GM18526 (cell line): ENCODE measurements around the gene MAGOH.

Experiments used
- POLR2A ChIP-seq: IDR thresholded peaks from 3 replicates; pipeline ENCODE4 v1.6.1; 2011; ENCODE audit not compliant: insufficient read length; ENCODE audit errors: extremely low read depth

The MAGOH gene

GRCh38 chr1:53274541-53275185 is 36.3 kb upstream of the MAGOH start:
- TF ChIP-seq POLR2A, result no peak

- TF ChIP-seq POLR2A, result no peak
These were observed 35.7 kb upstream of the MAGOH start for GRCh38 chr1:53274026-53274425.

- TF ChIP-seq POLR2A, result no peak
These were observed 35.2 kb upstream of the MAGOH start for GRCh38 chr1:53273526-53273925.

- no peak for TF ChIP-seq POLR2A
These were observed 34.0 kb upstream of the MAGOH start for GRCh38 chr1:53272349-53272748.

DNA sequence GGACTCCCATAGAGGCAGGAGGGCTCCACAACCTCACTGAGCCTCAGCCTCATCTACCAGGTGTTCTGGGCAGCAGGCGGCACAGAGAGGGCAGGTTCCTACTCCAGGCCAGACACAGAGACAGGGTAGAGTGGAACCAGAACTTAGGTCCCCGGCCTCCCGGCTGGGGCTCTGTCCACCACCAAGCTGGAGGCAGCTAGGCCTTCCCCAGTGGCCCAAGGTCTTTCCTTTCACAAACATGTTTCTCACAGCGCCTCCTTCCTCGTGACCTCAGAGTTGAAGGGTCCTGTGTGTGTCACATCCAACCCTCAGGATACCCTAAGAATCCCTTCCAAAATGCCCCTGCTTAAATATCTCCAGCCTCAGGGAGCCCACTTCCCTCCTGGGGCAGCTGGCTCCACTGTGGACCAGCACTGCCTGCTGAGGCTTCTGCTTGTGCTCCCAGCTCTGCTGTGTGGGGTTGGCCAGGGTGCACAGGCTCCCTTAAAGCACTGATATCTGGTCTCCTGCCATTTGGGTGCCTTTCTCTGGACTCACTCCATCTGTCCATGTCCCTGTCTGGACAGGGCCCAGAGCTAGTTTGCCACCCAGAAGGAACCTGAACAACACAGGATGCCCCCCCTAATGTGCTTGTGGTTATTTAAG is 33.2 kb upstream of the MAGOH start:
- TF ChIP-seq POLR2A, result no peak

DNA sequence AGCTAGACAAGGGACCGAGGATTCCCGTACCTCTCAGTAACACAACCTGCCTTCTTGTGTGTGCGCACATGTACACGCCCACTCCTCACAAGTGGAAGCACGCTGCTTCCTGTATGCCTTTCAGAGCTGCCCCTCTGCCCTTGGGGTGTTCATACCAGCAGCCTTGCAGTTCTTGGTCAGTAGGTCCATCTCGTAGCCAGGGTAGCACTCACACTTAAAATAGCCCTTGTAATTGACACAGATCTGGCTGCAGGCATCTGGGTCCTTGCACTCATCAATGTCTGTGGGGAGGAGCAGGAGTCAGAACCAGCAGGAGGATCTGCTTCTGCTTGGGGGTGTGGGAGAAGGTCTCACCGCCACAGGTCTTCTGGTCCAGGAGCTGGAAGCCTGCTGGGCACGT is 32.6 kb upstream of the MAGOH start:
- TF ChIP-seq POLR2A, result no peak

GRCh38 chr1:53270107-53270506 is 31.8 kb upstream of the MAGOH start:
- TF ChIP-seq POLR2A, result no peak

DNA sequence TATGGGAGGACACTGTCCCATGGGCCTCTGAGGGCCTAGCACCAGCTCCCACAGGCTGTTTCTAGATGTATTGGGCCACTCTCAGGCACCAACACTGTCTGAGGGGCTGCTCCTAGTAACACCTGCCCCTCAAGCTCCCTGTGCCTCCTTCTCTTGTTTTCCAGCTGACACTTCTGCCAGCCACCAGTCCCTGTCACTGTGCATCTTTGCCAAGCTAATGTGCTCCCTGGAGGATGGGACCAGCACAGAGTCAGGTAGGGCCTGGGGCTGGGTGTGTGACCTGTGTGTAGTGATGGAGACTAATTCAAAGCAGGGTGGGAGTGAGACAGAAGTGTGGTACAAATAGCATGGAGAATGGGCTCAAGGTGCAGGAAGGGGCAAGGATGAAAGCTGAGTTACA is 29.4 kb upstream of the MAGOH start:
- TF ChIP-seq POLR2A, result no peak

DNA sequence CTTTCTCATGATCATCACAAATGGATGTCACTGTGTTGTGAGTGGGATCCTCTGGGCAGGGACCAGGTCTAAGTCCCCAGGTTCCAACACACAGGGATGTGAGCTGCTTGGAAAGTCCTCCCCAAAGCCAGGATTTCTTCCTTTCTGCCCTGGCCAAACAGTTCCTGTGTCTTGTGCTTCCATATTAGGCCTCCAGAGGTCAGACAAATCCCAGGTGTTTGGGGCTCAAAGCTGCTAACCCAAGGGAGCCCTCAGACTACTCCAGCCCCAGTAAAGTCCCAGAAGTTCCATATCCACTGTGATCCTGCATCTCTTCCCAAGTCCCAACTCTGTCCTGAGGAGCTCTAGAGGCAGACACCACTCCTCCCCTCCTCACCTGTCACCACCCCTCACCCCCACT is 27.7 kb upstream of the MAGOH start:
- no peak for TF ChIP-seq POLR2A

DNA sequence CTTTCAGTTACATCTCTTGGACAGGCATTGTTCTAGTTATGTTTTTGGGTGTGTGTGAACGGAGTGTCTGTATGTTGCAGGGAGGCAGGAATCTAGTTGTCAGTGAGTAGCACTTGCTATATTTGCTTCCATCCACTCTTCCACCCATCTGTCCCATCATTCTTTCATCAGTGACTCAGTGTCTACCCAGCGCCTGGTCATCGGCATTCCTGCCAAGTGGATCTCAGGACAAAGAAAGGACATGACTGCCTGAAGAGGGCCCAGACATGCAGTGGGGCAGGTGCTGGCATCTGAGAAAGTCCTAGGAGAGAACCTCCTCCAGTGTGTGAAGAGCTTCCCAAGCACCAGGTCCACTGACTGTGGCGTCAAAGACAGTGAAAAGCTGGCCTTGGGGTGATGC is 27.3 kb upstream of the MAGOH start:
- no peak for TF ChIP-seq POLR2A

DNA sequence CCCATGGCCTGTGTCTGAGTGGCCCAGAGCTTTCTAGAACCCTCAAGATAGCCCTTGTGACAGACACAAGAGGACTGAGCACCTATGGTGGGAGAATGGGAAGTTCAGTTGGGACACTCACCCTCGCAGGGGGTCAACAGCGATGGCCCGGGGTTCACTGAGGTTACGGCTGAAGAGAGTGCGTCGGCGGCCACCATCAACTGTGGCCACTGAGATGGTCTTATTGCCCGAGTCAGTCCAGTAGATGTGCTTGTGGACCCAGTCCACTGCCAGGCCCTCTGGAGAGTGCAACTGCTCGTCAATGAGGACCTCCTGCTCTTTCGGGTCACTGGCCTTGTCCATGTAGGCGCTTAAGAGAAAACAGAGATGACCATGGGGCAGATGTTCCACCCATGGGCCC is 25.7 kb upstream of the MAGOH start:
- TF ChIP-seq POLR2A, result no peak

DNA sequence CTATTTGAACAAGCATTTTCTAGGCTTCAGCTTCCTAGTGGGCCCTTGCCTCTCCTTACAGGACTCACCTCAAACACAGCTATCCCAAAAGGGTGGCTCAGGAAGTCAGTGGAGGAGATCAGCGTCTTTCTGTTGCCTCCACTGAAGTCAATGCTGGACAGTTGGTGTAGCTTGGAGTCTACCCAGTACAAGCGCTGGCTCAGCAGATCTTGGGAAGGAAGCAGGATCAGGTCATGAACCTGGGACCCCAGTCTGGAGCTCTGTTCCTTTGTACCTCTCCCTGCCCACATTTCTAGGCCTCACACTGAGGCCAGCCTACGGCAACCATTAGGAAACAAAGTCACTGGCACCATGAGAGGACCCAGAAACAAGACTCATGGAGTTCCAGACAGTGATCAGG is 23.7 kb upstream of the MAGOH start:
- TF ChIP-seq POLR2A, result no peak

DNA sequence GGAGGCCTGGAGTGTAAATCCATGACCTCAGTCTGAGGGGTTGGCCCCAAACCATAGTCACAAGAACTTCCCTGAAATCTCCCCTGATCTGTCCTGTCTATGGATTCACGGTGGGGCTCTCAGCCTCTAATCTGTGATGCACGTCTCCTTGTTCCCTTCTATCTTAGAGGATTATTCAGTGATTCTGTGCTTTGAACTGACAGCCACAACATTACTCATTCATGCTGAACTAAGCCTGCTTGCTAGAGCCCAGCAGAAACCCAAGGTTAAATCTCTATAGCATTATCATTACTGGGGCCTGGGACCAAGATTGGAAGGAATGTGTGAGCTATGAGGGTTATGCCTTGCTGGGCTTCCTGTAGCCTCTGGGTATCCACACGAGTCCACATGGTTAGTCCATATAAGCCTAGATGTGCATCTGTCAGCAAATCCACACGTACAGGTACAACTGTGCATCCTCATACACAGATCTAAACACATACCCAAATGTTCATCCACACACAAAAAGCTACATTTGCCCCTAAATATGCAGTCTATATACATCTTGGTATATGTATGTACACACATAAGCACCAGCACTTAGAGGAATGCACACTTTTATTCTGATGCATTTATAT is 22.4 kb upstream of the MAGOH start:
- TF ChIP-seq POLR2A, result no peak

- no peak for TF ChIP-seq POLR2A
These were observed 21.6 kb upstream of the MAGOH start for GRCh38 chr1:53259932-53260331.

DNA sequence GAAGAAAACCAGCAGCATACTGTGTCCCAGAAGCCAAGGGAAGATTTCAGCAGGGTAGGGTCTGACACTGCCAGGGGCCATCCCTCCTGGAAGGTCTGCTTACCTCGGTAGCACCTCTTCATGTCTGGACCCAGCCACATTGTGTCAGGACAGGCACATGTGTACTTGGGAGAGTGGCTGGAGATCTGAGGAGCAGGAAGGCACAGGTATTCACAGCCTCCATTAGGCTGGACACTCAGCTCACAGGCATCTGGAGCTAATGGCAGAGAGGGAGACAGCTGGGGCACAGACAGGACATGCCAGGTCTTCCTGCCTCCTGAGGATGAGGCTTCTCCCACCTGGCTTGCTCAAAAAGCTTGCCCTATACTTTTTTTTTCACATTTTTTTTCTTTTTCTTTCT is 19.9 kb upstream of the MAGOH start:
- TF ChIP-seq POLR2A, result no peak

DNA sequence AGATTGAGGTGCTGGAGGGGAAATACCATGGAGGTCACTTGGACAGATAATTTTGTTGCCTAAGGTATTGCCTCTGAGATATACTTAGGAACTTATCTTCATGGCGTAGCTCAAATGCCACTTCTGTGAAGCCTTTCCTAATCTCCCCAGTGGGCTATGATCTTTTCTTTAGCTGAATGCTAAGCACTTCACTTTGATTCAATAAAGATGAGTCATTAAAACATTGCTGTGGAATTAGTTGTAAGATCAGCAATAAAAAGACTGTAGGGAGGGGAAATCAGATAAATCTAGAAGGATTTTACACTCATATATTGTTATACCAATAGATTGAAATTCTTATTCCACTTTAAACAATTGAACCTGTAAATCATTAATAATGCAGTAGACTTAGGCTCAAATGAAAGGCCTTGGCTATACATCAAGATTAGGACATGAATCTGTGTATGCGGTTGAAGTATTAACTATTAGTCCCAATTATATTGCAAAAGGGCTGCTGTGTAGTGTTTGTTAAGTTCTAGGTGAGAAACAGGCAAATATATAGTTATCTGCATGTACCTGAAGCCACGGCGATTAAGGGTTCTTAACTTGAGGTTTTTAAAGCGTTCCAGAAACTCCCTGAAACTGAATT is 19.2 kb upstream of the MAGOH start:
- TF ChIP-seq POLR2A, result no peak
